ENCODE data around the gene IRX2.

DNA sequence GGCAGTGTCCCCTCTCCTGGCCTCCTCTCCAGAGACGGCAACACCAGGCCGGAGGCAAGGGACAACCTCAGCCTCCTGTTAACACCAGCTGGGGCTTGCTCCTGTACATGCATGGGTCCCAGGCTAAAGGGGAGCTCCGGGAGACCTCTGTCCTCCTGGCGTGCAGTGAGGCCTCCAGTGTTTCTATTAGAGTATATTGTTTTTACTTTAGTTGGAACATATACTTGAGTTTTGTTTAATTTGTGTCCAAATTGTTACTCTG lies 12.0 kb upstream of the IRX2 start:
- TF ChIP-seq, protein P1, sequence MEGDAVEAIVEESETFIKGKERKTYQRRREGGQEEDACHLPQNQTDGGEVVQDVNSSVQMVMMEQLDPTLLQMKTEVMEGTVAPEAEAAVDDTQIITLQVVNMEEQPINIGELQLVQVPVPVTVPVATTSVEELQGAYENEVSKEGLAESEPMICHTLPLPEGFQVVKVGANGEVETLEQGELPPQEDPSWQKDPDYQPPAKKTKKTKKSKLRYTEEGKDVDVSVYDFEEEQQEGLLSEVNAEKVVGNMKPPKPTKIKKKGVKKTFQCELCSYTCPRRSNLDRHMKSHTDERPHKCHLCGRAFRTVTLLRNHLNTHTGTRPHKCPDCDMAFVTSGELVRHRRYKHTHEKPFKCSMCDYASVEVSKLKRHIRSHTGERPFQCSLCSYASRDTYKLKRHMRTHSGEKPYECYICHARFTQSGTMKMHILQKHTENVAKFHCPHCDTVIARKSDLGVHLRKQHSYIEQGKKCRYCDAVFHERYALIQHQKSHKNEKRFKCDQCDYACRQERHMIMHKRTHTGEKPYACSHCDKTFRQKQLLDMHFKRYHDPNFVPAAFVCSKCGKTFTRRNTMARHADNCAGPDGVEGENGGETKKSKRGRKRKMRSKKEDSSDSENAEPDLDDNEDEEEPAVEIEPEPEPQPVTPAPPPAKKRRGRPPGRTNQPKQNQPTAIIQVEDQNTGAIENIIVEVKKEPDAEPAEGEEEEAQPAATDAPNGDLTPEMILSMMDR (conservative IDR thresholded peaks at IDR 0.05) = no peak
- TF ChIP-seq ZFX (IDR thresholded peaks at IDR 0.05) = no peak
